NCI-H774 (cell line): ENCODE results near the gene ZER1.
"Not testable (repeated sequence)": the region's sequence is repeated elsewhere in the genome, so short reads cannot be mapped to it uniquely, and the experiment has no call there.

Source experiments
- DNase-seq: peaks from one replicate; lab custom pipeline; 2025; lab: John Stamatoyannopoulos, UW

Gene ZER1

GRCh38 chr9:128714586-128715435 is 56.9 kb downstream of the ZER1 start:
- DNase-seq, result no peak

- no peak for DNase-seq
These were observed 57.7 kb downstream of the ZER1 start for GRCh38 chr9:128713941-128714573.

- DNase-seq, result no peak
These were observed 58.3 kb downstream of the ZER1 start for GRCh38 chr9:128713411-128713780.

- no peak for DNase-seq
These were observed 59.0 kb downstream of the ZER1 start for GRCh38 chr9:128712451-128713410.

GRCh38 chr9:128707446-128707845 is 64.3 kb downstream of the ZER1 start:
- DNase-seq, result no peak

- no peak for DNase-seq
These were observed 64.9 kb downstream of the ZER1 start for GRCh38 chr9:128706671-128707381.

- no peak for DNase-seq
These were observed 65.7 kb downstream of the ZER1 start for GRCh38 chr9:128706045-128706444.

- DNase-seq, result no peak
These were observed 66.4 kb downstream of the ZER1 start for GRCh38 chr9:128705051-128705965.

GRCh38 chr9:128704356-128704670 is 67.4 kb downstream of the ZER1 start:
- no peak for DNase-seq

GRCh38 chr9:128703616-128704355 is 67.9 kb downstream of the ZER1 start:
- DNase-seq, result no peak

GRCh38 chr9:128702949-128703615 is 68.6 kb downstream of the ZER1 start:
- no peak for DNase-seq

GRCh38 chr9:128702445-128702948 is 69.2 kb downstream of the ZER1 start, which contains the start of gene PKN3:
Gene PKN3 (plus strand): TSS chr9:128702503. CDS start chr9:128702916, 413 bp downstream.
- peak; percentile 89 for DNase-seq

- DNase-seq, result no peak
These were observed 70.4 kb downstream of the ZER1 start for GRCh38 chr9:128701227-128701854.

- not testable (repeated sequence) for DNase-seq
These were observed 72.5 kb downstream of the ZER1 start for GRCh38 chr9:128699096-128699795.

GRCh38 chr9:128696923-128697707 is 74.6 kb downstream of the ZER1 start:
- no peak for DNase-seq

GRCh38 chr9:128694344-128694743 is 77.4 kb downstream of the ZER1 start:
- DNase-seq, result no peak

- DNase-seq, result not testable (repeated sequence)
These were observed 78.0 kb downstream of the ZER1 start for GRCh38 chr9:128693738-128694137.
